H1 (cell line): ENCODE results near the gene DCX.

Experiments used
- CEBPB ChIP-seq: IDR thresholded peaks from 2 replicates; pipeline ENCODE4 v1.6.1; 2012; ENCODE audit warnings: low read depth, low read length
- CTCF ChIP-seq, 3 experiments: IDR thresholded peaks; 1 replicate in 2 of 3; 2 replicates in 1 of 3; pipeline versions ENCODE4 v1.5.1 to v1.6.1; 2011; ENCODE audit warnings: low read length in 3 of 3, mild to moderate bottlenecking in 3 of 3, inconsistent platforms in 2 of 3, low read depth in 1 of 3, moderate library complexity in 1 of 3; ENCODE audit not compliant: insufficient read depth in 1 of 3; ENCODE audit errors: control extremely low read depth in 1 of 3
- POLR2A ChIP-seq, 2 experiments: IDR thresholded peaks; 1 replicate in 1 of 2; 2 replicates in 1 of 2; pipeline ENCODE4 v1.6.1; 2011; ENCODE audit warnings: low read depth in 2 of 2, low read length in 2 of 2, mild to moderate bottlenecking in 2 of 2; ENCODE audit errors: control extremely low read depth in 1 of 2
- USF2 ChIP-seq: IDR thresholded peaks from 2 replicates; pipeline ENCODE4 v1.6.1; 2011; ENCODE audit warnings: low read length, improper control_type of control experiment

GRCh38 chrX:111282139-111282538 is 129.9 kb downstream of the DCX start:
- TF ChIP-seq CTCF (IDR thresholded peaks at IDR 0.05; ENCODE audit: control extremely low read depth in 1 of 3, insufficient read depth in 1 of 3, low read depth in 1 of 3, low read length in 3 of 3) (no peak), USF2 (no peak), CEBPB (no peak), POLR2A (IDR thresholded peaks at IDR 0.05; ENCODE audit: control extremely low read depth in 1 of 2, low read depth in 2 of 2, low read length in 2 of 2) (no peak)
